Breast epithelium (tissue), 3 donors: ENCODE data around the gene ANKRD24.

Experiments
- POLR2A ChIP-seq: fragments of 450-650 bp; IDR thresholded peaks from one replicate; pipeline ENCODE4 v1.6.1; 2016; ENCODE audit warnings: antibody characterized with exemption, mild to moderate bottlenecking, moderate library complexity
- TF ChIP-seq, protein P1 (sequence below), 3 donors: fragments of 450-650 bp; IDR thresholded peaks; one replicate each; pipeline ENCODE4 v1.5.1; 2016 to 2017; ENCODE audit warnings: antibody characterized with exemption in 3 of 3, mild to moderate bottlenecking in 3 of 3, moderate library complexity in 3 of 3

DNA sequence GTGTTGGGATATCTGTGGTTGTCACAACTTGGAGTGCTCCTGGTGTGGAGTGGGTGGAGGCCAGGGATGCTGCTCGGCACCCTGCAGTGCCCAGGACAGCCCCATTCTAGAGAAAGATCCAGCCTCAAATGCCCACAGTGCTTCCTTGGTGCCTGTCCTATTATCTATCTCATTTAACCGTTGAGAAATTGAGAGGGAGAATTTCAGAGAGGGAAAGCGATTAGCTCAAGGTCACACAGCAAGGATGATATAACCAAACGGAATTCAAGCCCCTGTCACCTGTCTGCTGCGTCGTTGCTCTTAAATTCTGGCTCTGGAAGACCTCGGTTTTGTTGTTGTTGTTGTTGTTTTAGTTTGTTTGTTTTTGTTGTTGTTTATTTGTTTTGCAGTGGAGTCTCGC, 13.5 kb downstream of the ANKRD24 start:
- TF ChIP-seq, protein P1, sequence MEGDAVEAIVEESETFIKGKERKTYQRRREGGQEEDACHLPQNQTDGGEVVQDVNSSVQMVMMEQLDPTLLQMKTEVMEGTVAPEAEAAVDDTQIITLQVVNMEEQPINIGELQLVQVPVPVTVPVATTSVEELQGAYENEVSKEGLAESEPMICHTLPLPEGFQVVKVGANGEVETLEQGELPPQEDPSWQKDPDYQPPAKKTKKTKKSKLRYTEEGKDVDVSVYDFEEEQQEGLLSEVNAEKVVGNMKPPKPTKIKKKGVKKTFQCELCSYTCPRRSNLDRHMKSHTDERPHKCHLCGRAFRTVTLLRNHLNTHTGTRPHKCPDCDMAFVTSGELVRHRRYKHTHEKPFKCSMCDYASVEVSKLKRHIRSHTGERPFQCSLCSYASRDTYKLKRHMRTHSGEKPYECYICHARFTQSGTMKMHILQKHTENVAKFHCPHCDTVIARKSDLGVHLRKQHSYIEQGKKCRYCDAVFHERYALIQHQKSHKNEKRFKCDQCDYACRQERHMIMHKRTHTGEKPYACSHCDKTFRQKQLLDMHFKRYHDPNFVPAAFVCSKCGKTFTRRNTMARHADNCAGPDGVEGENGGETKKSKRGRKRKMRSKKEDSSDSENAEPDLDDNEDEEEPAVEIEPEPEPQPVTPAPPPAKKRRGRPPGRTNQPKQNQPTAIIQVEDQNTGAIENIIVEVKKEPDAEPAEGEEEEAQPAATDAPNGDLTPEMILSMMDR (IDR thresholded peaks at IDR 0.05), result no peak
- no peak for TF ChIP-seq POLR2A
